ENCODE data around the gene PFKFB3.
"Not testable (repeated sequence)": the region's sequence is repeated elsewhere in the genome, so short reads cannot be mapped to it uniquely, and the experiment has no call there.

The PFKFB3 gene

GRCh38 chr10:6278519-6279120 is 75.9 kb downstream of the PFKFB3 start:
- no peak for DNase-seq (ENCODE audit: low read depth)
- H3K4me3 ChIP-seq (ENCODE audit: low read length): no peak overlapping the region
- TF ChIP-seq, protein P1, sequence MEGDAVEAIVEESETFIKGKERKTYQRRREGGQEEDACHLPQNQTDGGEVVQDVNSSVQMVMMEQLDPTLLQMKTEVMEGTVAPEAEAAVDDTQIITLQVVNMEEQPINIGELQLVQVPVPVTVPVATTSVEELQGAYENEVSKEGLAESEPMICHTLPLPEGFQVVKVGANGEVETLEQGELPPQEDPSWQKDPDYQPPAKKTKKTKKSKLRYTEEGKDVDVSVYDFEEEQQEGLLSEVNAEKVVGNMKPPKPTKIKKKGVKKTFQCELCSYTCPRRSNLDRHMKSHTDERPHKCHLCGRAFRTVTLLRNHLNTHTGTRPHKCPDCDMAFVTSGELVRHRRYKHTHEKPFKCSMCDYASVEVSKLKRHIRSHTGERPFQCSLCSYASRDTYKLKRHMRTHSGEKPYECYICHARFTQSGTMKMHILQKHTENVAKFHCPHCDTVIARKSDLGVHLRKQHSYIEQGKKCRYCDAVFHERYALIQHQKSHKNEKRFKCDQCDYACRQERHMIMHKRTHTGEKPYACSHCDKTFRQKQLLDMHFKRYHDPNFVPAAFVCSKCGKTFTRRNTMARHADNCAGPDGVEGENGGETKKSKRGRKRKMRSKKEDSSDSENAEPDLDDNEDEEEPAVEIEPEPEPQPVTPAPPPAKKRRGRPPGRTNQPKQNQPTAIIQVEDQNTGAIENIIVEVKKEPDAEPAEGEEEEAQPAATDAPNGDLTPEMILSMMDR (conservative IDR thresholded peaks at IDR 0.05; ENCODE audit: low read length): no peak

DNA sequence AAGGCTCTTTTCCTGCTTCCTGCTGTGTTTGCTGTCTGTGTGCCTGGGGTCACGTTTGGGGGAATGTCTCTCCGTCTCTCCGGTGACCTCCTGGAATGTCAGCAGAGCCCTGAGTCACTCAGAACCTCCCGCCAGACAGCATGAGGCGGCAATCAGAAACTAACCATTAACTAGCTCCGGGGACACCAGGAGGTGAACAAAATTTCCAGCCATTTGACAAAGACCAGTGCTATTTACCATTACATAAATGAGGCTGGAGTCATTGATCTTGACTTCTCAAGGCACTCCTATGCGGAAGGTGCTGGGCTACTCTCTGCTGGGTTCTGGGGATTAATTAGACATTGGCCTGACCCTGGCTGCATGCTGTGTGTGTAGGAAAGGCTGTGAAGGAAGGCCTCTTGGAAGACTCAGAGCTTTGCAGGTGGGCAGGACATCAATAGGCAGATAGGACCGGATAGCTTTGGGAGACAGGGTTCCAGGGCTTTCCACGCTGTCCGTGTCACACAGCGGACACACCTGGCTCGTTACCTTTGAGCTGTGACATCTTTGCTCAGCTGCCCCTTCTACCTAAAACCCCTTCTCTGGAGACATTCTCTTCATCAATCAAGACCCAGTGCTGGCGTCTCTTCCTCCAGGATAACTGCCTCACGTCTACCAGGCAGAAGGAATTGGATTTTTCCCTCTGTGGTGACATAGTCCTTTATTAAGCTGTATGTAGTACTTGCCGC is 77.0 kb downstream of the PFKFB3 start:
- TF ChIP-seq, protein P1 (conservative IDR thresholded peaks at IDR 0.05; ENCODE audit: low read length): no peak
- peak; percentile 72 for DNase-seq (ENCODE audit: low read depth)
- H3K4me3 ChIP-seq (ENCODE audit: low read length): no peak overlapping the region

- H3K4me3 ChIP-seq (ENCODE audit: low read length): no peak overlapping the region
- no peak for DNase-seq (ENCODE audit: low read depth)
- TF ChIP-seq, protein P1 (conservative IDR thresholded peaks at IDR 0.05; ENCODE audit: low read length): no peak
Measured at GRCh38 chr10:6280291-6280690, 77.6 kb downstream of the PFKFB3 start.

DNA sequence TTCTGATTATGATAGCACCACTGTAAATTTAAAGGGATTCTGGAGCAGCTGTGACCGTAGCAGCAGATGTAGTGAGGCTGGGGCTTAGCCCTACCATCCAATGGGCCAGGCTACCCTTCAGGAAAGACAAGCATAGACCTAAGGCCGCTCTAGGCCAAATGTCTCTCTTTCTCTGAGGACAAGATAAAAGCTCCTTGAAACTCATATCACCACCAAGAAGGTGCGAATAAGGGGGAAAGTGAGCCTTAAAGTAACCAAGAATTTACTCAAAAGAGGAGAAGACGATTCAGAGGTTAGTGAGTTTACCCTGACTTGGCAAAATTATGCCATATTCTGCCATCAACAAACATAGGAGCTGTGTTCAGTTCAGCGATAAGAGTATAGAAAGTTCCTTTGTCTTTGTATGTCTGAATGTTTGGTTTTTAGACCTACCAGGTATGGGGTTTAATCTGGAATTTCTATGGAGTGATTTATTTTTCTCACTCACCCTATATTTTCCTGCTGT is 79.8 kb downstream of the PFKFB3 start:
- DNase-seq (ENCODE audit: low read depth): no peak
- TF ChIP-seq, protein P1 (conservative IDR thresholded peaks at IDR 0.05; ENCODE audit: low read length): no peak
- H3K4me3 ChIP-seq (ENCODE audit: low read length): no peak overlapping the region

GRCh38 chr10:6283655-6284054 is 80.9 kb downstream of the PFKFB3 start:
- no peak overlapping the region for H3K4me3 ChIP-seq (ENCODE audit: low read length)
- TF ChIP-seq, protein P1 (conservative IDR thresholded peaks at IDR 0.05; ENCODE audit: low read length): no peak
- no peak for DNase-seq (ENCODE audit: low read depth)

- H3K4me3 ChIP-seq (ENCODE audit: low read length): not testable (repeated sequence)
- peak; percentile 44 for DNase-seq (ENCODE audit: low read depth)
Measured at GRCh38 chr10:6290621-6291020, 87.9 kb downstream of the PFKFB3 start.

- H3K4me3 ChIP-seq (ENCODE audit: low read length): no peak overlapping the region
- TF ChIP-seq, protein P1 (conservative IDR thresholded peaks at IDR 0.05; ENCODE audit: low read length): no peak
- DNase-seq (ENCODE audit: low read depth): peak; percentile 49
Measured at GRCh38 chr10:6292741-6293151, 90.0 kb downstream of the PFKFB3 start.

DNA sequence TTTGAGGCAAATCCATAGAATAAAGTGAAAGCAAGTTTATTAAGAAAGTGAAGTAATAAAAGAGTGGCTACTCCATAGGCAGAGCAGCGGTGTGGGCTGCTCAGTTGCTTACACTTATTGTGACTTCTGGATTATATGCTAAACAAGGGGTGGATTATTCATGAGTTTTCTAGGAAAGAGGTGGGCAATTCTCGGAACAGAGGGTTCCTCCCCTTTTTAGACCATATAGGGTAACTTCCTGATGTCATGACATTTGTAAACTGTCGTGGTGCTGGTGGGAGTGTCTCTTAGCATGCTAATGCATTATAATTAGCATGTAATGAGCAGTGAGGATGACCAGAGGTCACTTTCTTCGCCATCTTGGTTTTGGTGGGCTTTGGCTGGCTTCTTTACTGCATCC is 93.7 kb downstream of the PFKFB3 start:
- H3K4me3 ChIP-seq (ENCODE audit: low read length); DNase-seq (ENCODE audit: low read depth): not testable (repeated sequence)
